Subcutaneous abdominal adipose tissue (tissue), 5 donors: ENCODE measurements around the gene CNTN5.

Experiments used
- H3K27ac ChIP-seq: one replicate; pipeline ENCODE4 v1.7.0; 2013; ENCODE audit warnings: low read depth, mild to moderate bottlenecking, inconsistent platforms, low read length, moderate library complexity
- H3K27me3 ChIP-seq, 5 donors: one replicate each; pipeline ENCODE4 v1.7.0; 2013; ENCODE audit warnings: low read length in 5 of 5, inconsistent platforms in 1 of 5; ENCODE audit not compliant: control insufficient read depth in 5 of 5, insufficient read depth in 4 of 5
- H3K36me3 ChIP-seq, 5 donors: one replicate each; pipeline ENCODE4 v1.7.0; 2013; ENCODE audit warnings: low read length in 5 of 5; ENCODE audit not compliant: control insufficient read depth in 5 of 5, insufficient read depth in 5 of 5
- H3K4me1 ChIP-seq, 5 donors: one replicate each; pipeline ENCODE4 v1.7.0; 2013; ENCODE audit warnings: low read length in 5 of 5, mild to moderate bottlenecking in 3 of 5, moderate library complexity in 1 of 5; ENCODE audit not compliant: control insufficient read depth in 5 of 5, insufficient read depth in 5 of 5
- H3K4me3 ChIP-seq, 5 donors: one replicate each; pipeline ENCODE4 v1.7.0; 2013; ENCODE audit warnings: low read length in 5 of 5, low read depth in 1 of 5
- H3K9ac ChIP-seq, 5 donors: one replicate each; pipeline ENCODE4 v1.7.0; 2013; ENCODE audit warnings: low read length in 5 of 5, mild to moderate bottlenecking in 4 of 5, moderate library complexity in 3 of 5
- H3K9me3 ChIP-seq, 5 donors: one replicate each; pipeline ENCODE4 v1.7.0; 2013; ENCODE audit warnings: low read length in 5 of 5; ENCODE audit not compliant: control insufficient read depth in 5 of 5
- donor health status: healthy.
- donor health status: healthy.
- donor health status: healthy.
- donor health status: healthy.
- donor health status: healthy.

CNTN5 gene

DNA sequence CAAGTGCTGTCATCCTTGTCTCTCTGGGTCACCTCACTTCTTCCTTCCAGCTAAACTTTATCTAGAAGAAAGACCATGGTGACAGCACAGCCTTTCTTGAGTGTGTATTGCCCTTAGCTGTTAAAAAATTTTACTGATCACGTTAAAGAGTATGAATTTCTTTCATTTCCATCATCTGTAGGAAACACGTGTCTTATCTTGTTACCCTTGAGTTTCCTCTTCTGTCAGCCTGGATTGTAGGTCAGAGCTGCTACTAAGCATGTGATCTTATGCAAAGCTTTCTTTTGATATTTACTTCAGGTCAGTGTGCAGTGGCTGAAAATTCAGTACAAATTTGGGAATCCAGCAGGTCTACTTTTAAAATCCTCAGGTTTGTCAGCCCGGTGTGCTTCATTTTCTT, 1154.1 kb downstream of the CNTN5 start:
- Histone ChIP-seq H3K36me3 (no peaks in the 10 kb centered on the region), H3K9ac (no peak overlapping the region), H3K27me3 (no peaks in the 10 kb centered on the region), H3K27ac (no peak overlapping the region), H3K4me1 (no peaks in the 10 kb centered on the region), H3K4me3 (no peak overlapping the region), H3K9me3 (no peaks in the 10 kb centered on the region)

DNA sequence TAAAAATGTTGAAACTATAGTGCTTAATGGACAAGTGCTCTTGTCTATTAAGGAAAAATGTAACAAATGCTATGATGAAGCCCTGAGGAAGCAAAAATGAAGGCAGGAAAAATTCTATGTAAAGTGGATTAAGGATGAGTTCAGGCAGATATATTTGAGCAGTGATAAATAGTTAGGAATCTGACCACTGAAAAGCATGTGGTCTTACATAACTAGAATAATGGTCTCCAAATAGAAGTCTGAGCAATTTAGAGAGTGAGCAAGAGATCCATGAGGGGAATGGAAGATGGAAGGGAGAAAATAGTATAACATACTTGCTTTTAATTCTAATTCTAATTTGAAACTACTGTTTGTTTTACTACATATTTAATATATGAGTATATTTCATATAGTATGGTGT, 1155.7 kb downstream of the CNTN5 start:
- H3K9ac ChIP-seq, result no peak overlapping the region
- H3K4me1 ChIP-seq, result no peaks in the 10 kb centered on the region
- H3K36me3 ChIP-seq, result no peaks in the 10 kb centered on the region
- no peaks in the 10 kb centered on the region for H3K9me3 ChIP-seq
- H3K27me3 ChIP-seq, result no peaks in the 10 kb centered on the region
- H3K4me3 ChIP-seq, result no peak overlapping the region
- H3K27ac ChIP-seq, result no peak overlapping the region

DNA sequence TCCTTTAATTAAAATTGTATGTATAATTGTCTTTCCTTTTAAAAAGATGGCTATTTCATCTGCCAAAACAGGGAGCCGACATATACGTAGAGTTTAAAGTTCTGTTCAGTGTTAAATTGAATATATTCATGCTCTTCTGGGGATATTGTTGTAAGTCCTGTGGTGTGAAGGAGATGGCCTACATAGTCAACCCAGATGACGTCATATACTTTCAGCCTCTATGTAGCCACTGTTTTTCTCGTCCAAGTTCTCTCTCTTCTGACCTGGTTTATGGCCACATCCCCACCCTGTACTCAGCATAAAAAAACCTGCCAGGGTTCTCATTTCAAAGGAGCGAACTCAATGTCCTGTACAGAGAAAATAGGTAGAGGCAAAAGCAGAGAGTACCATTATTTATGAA, 1156.9 kb downstream of the CNTN5 start:
- Histone ChIP-seq H3K4me1 (no peaks in the 10 kb centered on the region), H3K4me3 (no peak overlapping the region), H3K27ac (no peak overlapping the region)

DNA sequence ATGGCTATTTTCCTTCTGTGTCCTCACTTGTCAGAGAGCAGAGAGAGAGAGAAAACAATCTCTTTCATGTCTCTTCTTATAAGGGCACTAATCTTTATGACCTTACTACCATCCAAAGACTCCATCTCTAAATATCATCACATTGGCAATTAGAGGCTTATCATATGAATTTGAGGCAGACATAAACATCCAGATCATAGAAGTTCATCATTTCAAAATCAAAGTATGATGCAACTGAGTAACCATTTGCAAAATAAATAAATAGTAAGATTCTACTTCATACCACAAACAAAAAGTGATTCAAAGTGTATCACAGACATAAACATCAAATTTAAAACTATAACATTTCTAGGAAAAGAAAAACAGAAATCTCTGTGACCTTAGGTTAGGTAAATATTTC, 1161.6 kb downstream of the CNTN5 start:
- Histone ChIP-seq H3K9me3 (no peaks in the 10 kb centered on the region), H3K27ac (no peak overlapping the region)

More for the DNA sequence above, 1156.9 kb downstream of the CNTN5 start:
- Histone ChIP-seq H3K9me3 (no peaks in the 10 kb centered on the region), H3K9ac (no peak overlapping the region), H3K36me3 (no peaks in the 10 kb centered on the region), H3K27me3 (no peaks in the 10 kb centered on the region)

DNA sequence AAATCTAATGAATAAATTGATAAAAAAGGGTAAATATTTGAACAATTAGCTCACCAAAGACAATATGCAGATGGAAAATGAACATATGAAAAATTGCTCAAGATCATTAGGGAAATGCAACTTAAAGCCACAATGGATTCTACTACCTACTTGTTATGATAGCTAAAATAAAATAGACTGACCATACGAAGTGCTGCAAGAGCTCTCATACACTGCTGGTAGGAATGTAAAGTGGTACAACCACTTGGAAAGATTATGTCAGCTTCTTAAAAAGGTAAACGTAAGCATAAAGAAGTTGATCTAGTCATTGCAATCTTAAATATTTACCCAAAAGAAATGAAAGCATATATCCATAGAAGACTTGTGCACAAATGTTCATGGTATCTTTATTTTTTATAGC, 1162.2 kb downstream of the CNTN5 start:
- H3K27ac ChIP-seq, result no peak overlapping the region
- no peaks in the 10 kb centered on the region for H3K9me3 ChIP-seq
- H3K4me1 ChIP-seq, result no peaks in the 10 kb centered on the region
- no peak overlapping the region for H3K9ac ChIP-seq
- H3K36me3 ChIP-seq, result no peaks in the 10 kb centered on the region
- no peaks in the 10 kb centered on the region for H3K27me3 ChIP-seq
- no peak overlapping the region for H3K4me3 ChIP-seq

More for the DNA sequence above, 1161.6 kb downstream of the CNTN5 start:
- Histone ChIP-seq H3K9ac (no peak overlapping the region), H3K4me1 (no peaks in the 10 kb centered on the region), H3K27me3 (no peaks in the 10 kb centered on the region), H3K4me3 (no peak overlapping the region), H3K36me3 (no peaks in the 10 kb centered on the region)

DNA sequence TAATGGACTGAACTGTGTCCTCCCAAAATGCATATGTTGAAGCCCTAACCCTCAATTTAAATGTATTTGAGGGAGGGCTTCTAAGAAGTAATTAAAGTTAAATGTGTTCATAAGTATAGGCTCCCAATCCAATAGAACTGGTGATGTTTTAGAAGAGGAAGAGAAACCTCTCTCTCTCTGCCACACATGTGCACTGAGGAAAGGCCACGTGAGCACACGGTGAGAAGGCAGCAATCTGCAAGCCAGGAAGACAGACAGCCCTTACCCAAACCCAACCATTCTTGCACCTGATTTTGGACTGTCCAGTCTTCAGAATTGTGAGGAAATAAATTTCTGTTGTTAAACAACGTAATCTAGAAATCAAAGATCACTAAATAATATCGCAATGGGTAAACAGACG, 1164.8 kb downstream of the CNTN5 start:
- Histone ChIP-seq H3K4me3 (no peak overlapping the region), H3K9me3 (no peaks in the 10 kb centered on the region), H3K4me1 (no peaks in the 10 kb centered on the region), H3K36me3 (no peaks in the 10 kb centered on the region), H3K27me3 (no peaks in the 10 kb centered on the region), H3K9ac (no peak overlapping the region), H3K27ac (no peak overlapping the region)

DNA sequence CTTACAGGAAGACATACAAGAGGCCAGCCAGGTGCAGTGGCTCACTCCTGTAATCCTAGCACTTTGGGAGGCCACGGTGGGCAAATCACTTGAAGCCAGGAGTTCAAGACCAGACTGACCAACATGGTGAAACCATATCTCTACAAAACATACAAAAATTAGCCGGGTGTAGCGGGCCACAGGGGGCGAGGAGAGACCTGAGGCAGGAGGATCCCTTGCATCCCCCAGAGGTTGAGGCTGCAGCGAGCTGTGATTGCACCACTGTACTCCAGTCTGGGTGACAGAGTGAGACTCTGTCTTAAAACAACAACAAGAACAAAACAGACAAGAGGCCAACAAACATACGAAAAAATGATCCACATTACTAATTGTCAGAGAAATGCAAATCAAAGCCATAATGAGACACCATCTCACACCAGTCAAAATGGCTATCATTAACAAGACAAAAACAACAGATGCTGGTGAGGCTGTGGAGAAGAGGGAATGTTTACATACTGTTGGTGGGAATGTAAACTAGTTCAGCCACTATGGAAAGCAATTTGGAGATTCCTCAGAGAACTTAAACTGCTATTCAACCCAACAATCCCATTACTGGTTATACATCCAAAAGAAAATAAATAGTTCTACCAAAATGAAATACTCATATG, 1167.5 kb downstream of the CNTN5 start:
- Histone ChIP-seq H3K4me3 (no peak overlapping the region), H3K4me1 (no peaks in the 10 kb centered on the region)

DNA sequence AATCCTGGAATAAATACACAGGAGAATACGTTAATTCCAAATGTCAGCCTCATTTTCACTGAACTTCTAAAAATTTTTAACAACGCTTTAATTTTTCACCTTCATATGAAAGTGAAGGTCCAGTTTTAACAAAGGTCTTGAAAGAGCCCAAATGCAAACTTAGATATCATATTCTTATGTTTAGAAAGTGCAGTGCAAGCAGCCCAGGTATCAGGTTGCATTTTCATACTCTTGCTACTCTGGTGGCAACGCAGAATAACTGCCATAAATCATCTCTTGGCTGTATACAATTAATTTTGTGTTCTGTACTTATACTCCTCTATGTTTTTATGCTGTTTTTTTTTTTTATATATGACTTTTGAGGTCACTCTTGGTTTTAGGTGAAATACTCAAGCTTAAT, 1169.6 kb downstream of the CNTN5 start:
- no peak overlapping the region for H3K9ac ChIP-seq
- H3K9me3 ChIP-seq, result no peaks in the 10 kb centered on the region
- no peaks in the 10 kb centered on the region for H3K4me1 ChIP-seq
- H3K27me3 ChIP-seq, result no peaks in the 10 kb centered on the region
- H3K4me3 ChIP-seq, result no peak overlapping the region
- H3K27ac ChIP-seq, result no peak overlapping the region
- no peaks in the 10 kb centered on the region for H3K36me3 ChIP-seq

More for the DNA sequence above, 1167.5 kb downstream of the CNTN5 start:
- no peak overlapping the region for H3K9ac ChIP-seq
- H3K9me3 ChIP-seq, result no peaks in the 10 kb centered on the region
- no peaks in the 10 kb centered on the region for H3K36me3 ChIP-seq
- no peak overlapping the region for H3K27ac ChIP-seq
- no peaks in the 10 kb centered on the region for H3K27me3 ChIP-seq

DNA sequence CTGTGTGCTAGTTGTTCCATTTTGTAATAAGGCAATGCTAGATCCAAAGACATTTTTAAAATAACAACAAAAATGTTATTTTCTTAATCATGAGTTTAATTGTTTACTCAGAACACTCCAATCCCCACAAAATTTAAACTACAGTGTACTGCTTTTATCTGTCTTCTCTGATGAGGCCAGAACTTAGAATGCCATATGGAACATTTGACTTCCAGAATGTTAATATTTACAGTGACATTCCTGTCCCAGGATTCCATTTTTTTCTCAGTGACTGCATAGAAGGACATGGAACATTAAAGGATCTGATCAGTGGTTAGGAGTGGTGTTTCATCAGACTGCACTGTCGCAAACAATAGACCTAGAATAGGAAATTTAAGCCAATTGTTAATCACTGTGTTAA, 1171.4 kb downstream of the CNTN5 start:
- no peaks in the 10 kb centered on the region for H3K9me3 ChIP-seq
- H3K9ac ChIP-seq, result no peak overlapping the region
- no peaks in the 10 kb centered on the region for H3K36me3 ChIP-seq
- no peaks in the 10 kb centered on the region for H3K4me1 ChIP-seq
- H3K27me3 ChIP-seq, result no peaks in the 10 kb centered on the region
- no peak overlapping the region for H3K27ac ChIP-seq
- no peak overlapping the region for H3K4me3 ChIP-seq

DNA sequence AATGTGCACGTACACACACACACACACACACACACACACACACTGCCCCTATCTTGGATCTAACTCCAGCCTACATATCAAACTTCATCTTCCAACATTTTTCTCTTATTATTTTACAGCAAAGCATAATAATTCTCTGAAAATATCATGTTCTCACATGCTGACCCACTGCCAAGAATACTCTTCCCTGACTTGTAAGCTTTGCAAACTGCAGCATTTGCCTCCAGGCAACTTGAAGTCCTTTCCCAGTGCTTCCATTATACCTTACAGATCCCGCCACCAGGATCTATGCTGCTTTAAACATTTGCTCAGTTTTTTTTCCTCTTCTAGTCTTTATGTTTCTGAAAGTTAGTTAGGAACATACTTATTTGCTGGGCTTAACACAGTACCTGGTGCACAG, 1183.0 kb downstream of the CNTN5 start:
- no peaks in the 10 kb centered on the region for H3K4me1 ChIP-seq
- no peaks in the 10 kb centered on the region for H3K36me3 ChIP-seq
- H3K9ac ChIP-seq, result no peak overlapping the region
- no peak overlapping the region for H3K27ac ChIP-seq
- H3K9me3 ChIP-seq, result no peaks in the 10 kb centered on the region
- H3K27me3 ChIP-seq, result no peaks in the 10 kb centered on the region
- no peak overlapping the region for H3K4me3 ChIP-seq

DNA sequence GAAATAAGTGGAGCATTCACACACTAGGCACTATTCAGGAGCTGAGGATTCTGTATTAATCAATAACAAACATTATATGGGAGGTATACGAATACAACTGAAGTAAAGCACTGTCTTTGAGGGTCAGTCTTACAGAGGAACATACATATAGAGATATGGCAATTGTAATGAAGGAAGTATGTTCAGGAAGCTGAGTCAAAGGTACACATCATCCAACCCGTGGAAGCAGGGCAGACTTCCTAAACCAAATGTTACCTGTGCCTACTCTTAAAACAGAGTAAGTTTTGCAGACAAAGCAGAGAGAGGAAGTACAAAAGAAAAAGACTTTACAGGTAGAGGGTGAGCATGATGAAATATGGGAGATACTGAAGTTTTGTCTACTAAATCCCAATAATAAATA, 1185.2 kb downstream of the CNTN5 start:
- no peaks in the 10 kb centered on the region for H3K36me3 ChIP-seq
- no peak overlapping the region for H3K9ac ChIP-seq
- no peaks in the 10 kb centered on the region for H3K27me3 ChIP-seq
- no peaks in the 10 kb centered on the region for H3K4me1 ChIP-seq
- no peak overlapping the region for H3K27ac ChIP-seq
- H3K4me3 ChIP-seq, result no peak overlapping the region
- H3K9me3 ChIP-seq, result no peaks in the 10 kb centered on the region
